Lung (tissue), 12 donors: ENCODE data around the gene TRAT1. TPM values are rescaled to one million over a fixed set of nuclear protein-coding genes. Genes with fewer than 3 reads are reported as not detected.

Source experiments
- ATAC-seq: fragments of 200-7000 bp; cut with Tn5 transposase; one replicate; pipeline ENCODE4 v1.9.1; 2020; ENCODE audit warnings: moderate number of reproducible peaks; ENCODE audit not compliant: insufficient read depth, low FRiP score
- DNase-seq, 3 donors: peaks; one replicate each; pipeline ENCODE4 v3.0.0-alpha.2; 2013 to 2017
- H3K27ac ChIP-seq, 2 donors: one replicate each; pipeline ENCODE4 v1.5.1; 2013; ENCODE audit warnings: mild to moderate bottlenecking in 2 of 2, moderate library complexity in 2 of 2, control low read depth in 1 of 2, inconsistent platforms in 1 of 2, low read depth in 1 of 2, low read length in 1 of 2
- H3K27me3 ChIP-seq, 3 donors: one replicate each; pipeline ENCODE4 v1.5.1; 2013; ENCODE audit warnings: low read length in 2 of 3; ENCODE audit not compliant: control insufficient read depth in 3 of 3, insufficient read depth in 3 of 3
- H3K36me3 ChIP-seq, 4 donors: one replicate each; pipeline ENCODE4 v1.5.1; 2013; ENCODE audit warnings: low read length in 4 of 4, mild to moderate bottlenecking in 1 of 4, moderate library complexity in 1 of 4; ENCODE audit not compliant: control insufficient read depth in 4 of 4, insufficient read depth in 4 of 4
- H3K4me1 ChIP-seq, 5 donors: one replicate each; pipeline ENCODE4 v1.5.1; 2013; ENCODE audit warnings: low read length in 5 of 5, mild to moderate bottlenecking in 2 of 5, moderate library complexity in 1 of 5; ENCODE audit not compliant: control insufficient read depth in 5 of 5, insufficient read depth in 5 of 5
- H3K4me3 ChIP-seq: one replicate; pipeline ENCODE4 v1.5.1; 2013; ENCODE audit warnings: mild to moderate bottlenecking, control low read depth, moderate library complexity
- H3K9ac ChIP-seq, 2 donors: one replicate each; pipeline ENCODE4 v1.5.1; 2013; ENCODE audit warnings: low read length in 2 of 2, control low read depth in 1 of 2; ENCODE audit not compliant: insufficient read depth in 1 of 2
- H3K9me3 ChIP-seq, 4 donors: one replicate each; pipeline ENCODE4 v1.5.1; 2013; ENCODE audit warnings: low read length in 3 of 4, mild to moderate bottlenecking in 1 of 4, moderate library complexity in 1 of 4; ENCODE audit not compliant: control insufficient read depth in 4 of 4, insufficient read depth in 3 of 4
- CTCF ChIP-seq: IDR thresholded peaks from 2 replicates; pipeline ENCODE4 v1.5.1; 2012; ENCODE audit warnings: mild to moderate bottlenecking; ENCODE audit errors: control extremely low read depth, extremely low read depth
- WGBS, 2 donors: extraction: QIAGEN DNeasy Blood & Tissue Kit; methylation state at CpG; one replicate each; pipeline ENCODE4 v1.1.7; 2013; 5-methylcytosine and 5-hydroxymethylcytosine counted together
- polyA plus RNA-seq, 2 donors: library from polyadenylated mRNA; stranded (reverse); fragments of 200-250 nt; gene quantifications; one replicate each; pipeline ENCODE4 v1.2.1, GENCODE V29; 2013
- total RNA-seq, 2 donors: library from RNA; depleted of rRNA in 1 of 2; stranded (reverse); fragments of >200 nt in 1 of 2; gene quantifications; one replicate each; pipeline ENCODE4 v1.2.1, GENCODE V29; 2014 to 2021
- donor health status: control.
- donor health status: control.
- donor health status: Bipolar disorder and iron deficiency.
- donor health status: healthy.
- donor health status: DM: yes; HTN: yes; CAD: no.

The TRAT1 gene
- total and polyA plus RNA-seq, 4 donors = 0.22 to 2.4 (median 0.46) TPM

DNA sequence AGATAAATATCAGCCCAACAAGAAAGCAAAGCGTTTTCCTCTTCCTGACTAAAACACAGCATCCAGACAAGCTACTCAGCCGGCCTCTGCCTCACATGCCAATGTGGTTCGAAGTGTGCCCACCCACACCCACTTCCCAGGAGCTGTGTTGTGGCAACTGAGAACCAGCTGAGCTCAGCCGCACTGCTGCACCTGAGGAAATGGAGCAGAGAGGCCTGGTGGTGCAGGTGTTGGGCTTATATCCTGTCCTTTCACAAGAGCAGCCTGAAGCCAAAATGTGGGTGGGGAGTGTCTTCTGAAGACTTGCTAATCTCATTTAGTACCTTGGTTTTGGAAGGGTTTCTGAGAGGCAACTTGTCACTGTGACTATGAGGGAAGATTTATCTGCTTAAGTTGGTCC is 42.4 kb upstream of the TRAT1 start:
- DNase-seq (no peak), ATAC-seq (no peak)
- Histone ChIP-seq H3K4me3 (no peak overlapping the region), H3K27ac (no peak overlapping the region), H3K36me3 (no peaks in the 10 kb centered on the region), H3K4me1 (no peaks in the 10 kb centered on the region), H3K27me3 (no peaks in the 10 kb centered on the region), H3K9ac (no peak overlapping the region), H3K9me3 (peaks cover 0 to 2% (median 0%) of the 10 kb centered on the region in 4 donors)
- no peak for TF ChIP-seq CTCF
- 80 to 86% methylated on average over 4 of the region's 4 CpGs for WGBS, 2 donors

GRCh38 chr3:108791473-108791872 is 31.1 kb upstream of the TRAT1 start:
- no peak overlapping the region for H3K4me3 ChIP-seq
- no peak overlapping the region for H3K27ac ChIP-seq
- no peak for TF ChIP-seq CTCF
- no peaks in the 10 kb centered on the region for H3K27me3 ChIP-seq
- peaks cover 0 to 3% (median 0%) of the 10 kb centered on the region in 4 donors for H3K9me3 ChIP-seq
- no peaks in the 10 kb centered on the region for H3K36me3 ChIP-seq
- ATAC-seq = no peak
- no peak for DNase-seq
- no peaks in the 10 kb centered on the region for H3K4me1 ChIP-seq
- WGBS, 2 donors = 45 to 64% methylated on average over 3 of the region's 3 CpGs
- no peak overlapping the region for H3K9ac ChIP-seq

DNA sequence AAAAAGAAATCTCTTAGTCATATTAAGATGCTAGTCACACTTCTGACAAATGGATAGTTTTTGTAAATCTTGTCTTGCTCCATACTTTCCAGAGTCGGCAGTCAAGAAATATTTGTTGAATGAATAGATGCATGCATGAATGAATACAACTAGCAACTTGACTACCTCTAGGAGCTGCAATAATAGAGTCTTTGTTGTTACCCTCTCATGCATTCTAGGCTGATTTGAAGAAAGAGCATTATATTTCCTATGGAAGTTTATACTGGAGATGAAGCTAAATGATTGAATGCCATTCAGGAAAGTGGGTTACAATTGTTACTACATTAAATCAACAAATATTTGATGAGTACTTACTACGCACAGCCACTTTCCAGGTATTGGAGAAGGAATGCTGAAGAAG is 18.1 kb upstream of the TRAT1 start:
- Histone ChIP-seq H3K4me1 (no peaks in the 10 kb centered on the region), H3K9me3 (peaks cover 0 to 4% (median 0%) of the 10 kb centered on the region in 4 donors), H3K27me3 (no peaks in the 10 kb centered on the region), H3K4me3 (no peak overlapping the region), H3K9ac (no peak overlapping the region), H3K36me3 (no peaks in the 10 kb centered on the region), H3K27ac (no peak overlapping the region)
- DNase-seq (no peak), ATAC-seq (no peak)
- 92% methylated on average over 2 of the region's 2 CpGs for WGBS, 2 donors
- TF ChIP-seq CTCF = no peak

- Histone ChIP-seq H3K9me3 (peaks cover 0 to 4% (median 0%) of the 10 kb centered on the region in 4 donors), H3K27me3 (no peaks in the 10 kb centered on the region), H3K4me1 (no peaks in the 10 kb centered on the region), H3K9ac (no peak overlapping the region), H3K27ac (no peak overlapping the region), H3K36me3 (no peaks in the 10 kb centered on the region), H3K4me3 (no peak overlapping the region)
- ATAC-seq (no peak), DNase-seq (no peak)
- 91 to 95% methylated on average over 4 of the region's 4 CpGs for WGBS, 2 donors
- TF ChIP-seq CTCF = no peak
These were observed 17.6 kb upstream of the TRAT1 start for GRCh38 chr3:108804966-108805365.
